LNCaP clone FGC (cell line): ENCODE results near the gene ATP6V0A4.

Source experiments
- DNase-seq: peaks from one replicate; pipeline ENCODE4 v3.0.0-alpha.2; 2011; ENCODE audit warnings: low read depth
- H3K4me3 ChIP-seq: 2 replicates; pipeline ENCODE4 v1.5.1; 2011; ENCODE audit warnings: mild to moderate bottlenecking, low read depth, low read length, control low read depth
- CTCF ChIP-seq: IDR thresholded peaks from 2 replicates; pipeline ENCODE4 v1.5.1; 2012; ENCODE audit warnings: mild to moderate bottlenecking; ENCODE audit not compliant: control insufficient read depth, insufficient read depth; ENCODE audit errors: extremely low read depth

ATP6V0A4 gene

DNA sequence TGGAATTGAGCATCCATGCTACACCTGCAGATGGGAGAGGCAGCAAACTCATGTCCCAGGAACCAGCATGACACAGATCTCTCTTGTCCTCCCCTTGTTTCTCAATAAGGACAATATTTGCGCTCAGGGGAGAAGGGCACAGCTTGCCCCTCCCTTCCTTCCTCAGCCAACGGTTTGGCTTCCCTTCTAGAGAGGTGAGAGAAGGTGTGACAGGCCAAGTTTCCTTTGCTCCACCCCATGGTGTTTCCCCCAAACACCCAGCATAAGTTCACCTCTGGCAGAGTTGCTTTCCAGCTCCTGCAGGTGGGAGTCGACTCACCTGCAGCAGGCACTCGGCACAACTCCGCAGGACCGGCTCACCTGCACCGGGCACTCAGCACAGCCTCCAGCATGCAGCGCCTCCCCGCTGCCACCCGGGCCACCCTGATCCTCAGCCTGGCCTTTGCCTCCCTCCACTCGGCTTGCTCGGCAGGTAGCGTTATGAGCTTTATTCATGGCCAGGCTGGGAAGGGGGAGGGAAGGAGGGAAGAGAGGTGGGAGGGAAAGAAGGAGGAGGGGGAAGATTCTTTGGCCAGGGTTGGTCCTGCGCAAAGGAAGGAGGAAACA lies at the start of gene ATP6V0A4, which contains the start of gene TMEM213:
Gene ATP6V0A4, minus strand, starts transcription at position 482 of the 606 bp plus-strand sequence. CDS start 26,949 bp downstream, outside the sequence.
Gene TMEM213, plus strand, starts transcription at position 280 of the 606 bp plus-strand sequence. Its CDS starts 111 bp downstream, at position 391.
- no peak for DNase-seq
- no peak for TF ChIP-seq CTCF
- no peak within 1 kb of the TSS for H3K4me3 ChIP-seq

- no peak for TF ChIP-seq CTCF
- DNase-seq: no peak
- H3K4me3 ChIP-seq: no peak overlapping the region
Observed at GRCh38 chr7:138845711-138846110, 47.7 kb upstream of the ATP6V0A4 start.

DNA sequence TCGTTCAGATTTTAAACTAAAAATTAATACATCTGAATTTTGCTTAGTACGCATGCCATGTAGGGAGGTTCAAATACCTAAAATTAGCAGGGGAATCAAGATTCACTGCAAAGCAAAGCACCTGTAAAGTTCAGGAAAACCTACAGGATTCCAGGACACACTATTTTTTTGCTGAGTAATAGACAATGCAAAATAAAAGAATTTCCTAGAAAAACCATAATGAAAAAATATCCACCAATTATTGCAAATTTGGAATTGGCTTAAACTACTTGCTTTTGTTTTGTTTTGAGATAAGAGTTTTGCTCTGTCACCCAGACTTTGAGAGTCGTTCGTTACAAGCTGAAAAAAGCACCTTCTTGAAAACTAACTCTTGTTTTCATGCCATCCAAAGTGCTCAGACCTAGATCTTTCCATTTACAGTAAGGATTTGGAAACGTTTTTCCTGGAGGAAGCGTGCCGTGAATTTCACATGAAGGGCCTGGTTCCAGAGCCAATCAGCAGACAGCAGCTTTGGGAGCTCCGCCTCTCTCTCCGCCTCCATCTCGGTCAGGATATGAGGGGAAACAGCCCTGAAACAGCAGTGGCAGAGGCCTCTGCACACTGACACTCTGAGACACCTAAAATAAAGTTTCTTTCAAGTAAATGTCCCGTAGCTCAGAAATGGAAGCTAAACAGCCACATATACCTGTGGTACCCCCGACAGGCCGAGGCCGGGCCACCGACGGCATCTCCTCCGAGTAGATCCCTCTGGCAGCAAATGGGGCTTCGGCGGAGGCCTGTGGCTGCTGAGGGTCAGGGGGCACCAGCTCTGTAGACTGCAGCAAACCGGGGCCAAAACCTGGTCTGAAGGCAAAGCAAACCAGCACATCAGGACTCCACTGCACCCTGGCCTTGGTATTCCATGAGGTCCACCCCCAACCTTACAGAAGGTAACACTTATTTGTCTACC lies 45.9 kb upstream of the ATP6V0A4 start:
- no peak for DNase-seq
- no peak overlapping the region for H3K4me3 ChIP-seq
- no peak for TF ChIP-seq CTCF

GRCh38 chr7:138842111-138842510 lies 44.1 kb upstream of the ATP6V0A4 start:
- DNase-seq: no peak

DNA sequence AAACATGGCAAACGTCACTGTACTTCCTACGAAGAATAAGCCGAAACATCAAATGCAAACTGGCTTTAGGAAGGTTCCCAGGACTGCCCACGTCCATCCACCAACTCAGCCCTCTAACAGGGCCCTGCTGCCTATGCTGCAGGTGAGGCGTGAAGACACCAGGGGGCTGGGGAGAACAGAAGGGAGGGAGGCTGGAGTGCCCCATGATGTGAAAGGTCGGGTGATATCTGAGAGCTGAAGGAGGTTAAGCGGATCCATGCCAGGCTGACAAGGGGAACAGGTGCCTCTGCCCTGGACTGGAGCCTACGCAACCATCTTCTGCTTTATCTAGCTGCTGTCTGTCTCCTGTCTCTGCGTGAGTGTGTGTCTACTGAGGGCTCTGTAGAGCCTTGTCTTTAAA lies 40.2 kb upstream of the ATP6V0A4 start:
- TF ChIP-seq CTCF: no peak
- H3K4me3 ChIP-seq: no peak overlapping the region
- DNase-seq: no peak

More at GRCh38 chr7:138842111-138842510, 44.1 kb upstream of the ATP6V0A4 start:
- no peak for TF ChIP-seq CTCF
- H3K4me3 ChIP-seq: no peak overlapping the region

- peak; percentile 1 for DNase-seq
- no peak overlapping the region for H3K4me3 ChIP-seq
- no peak for TF ChIP-seq CTCF
Observed at GRCh38 chr7:138837627-138838026, 39.6 kb upstream of the ATP6V0A4 start.
